Astrocyte (in vitro differentiated cells and primary cell): ENCODE measurements around the gene KANK4. TPM values are rescaled to one million over a fixed set of nuclear protein-coding genes. Genes with fewer than 3 reads are reported as not detected.

Experiments used
- DNase-seq: peaks from one replicate; pipeline ENCODE4 v3.0.0-alpha.2; 2010; ENCODE audit warnings: low read depth
- FAIRE-seq: peaks from 2 replicates; lab custom pipeline; 2011; peaks lifted over from hg19 to GRCh38; lab: Jason Lieb, UNC
- H2AFZ ChIP-seq: 2 replicates; pipeline ENCODE4 v1.6.0; 2012; ENCODE audit warnings: low read depth, low read length, inconsistent platforms
- H3K27ac ChIP-seq: 2 replicates; pipeline ENCODE4 v1.5.1; 2011; ENCODE audit warnings: low read depth, low read length, inconsistent platforms
- H3K27me3 ChIP-seq: 2 replicates; pipeline ENCODE4 v1.6.0; 2011; ENCODE audit warnings: low read length, inconsistent platforms; ENCODE audit not compliant: insufficient read depth
- H3K36me3 ChIP-seq: 2 replicates; pipeline ENCODE4 v1.5.1; 2011; ENCODE audit warnings: low read length, inconsistent platforms; ENCODE audit not compliant: insufficient read depth
- H3K4me1 ChIP-seq: 2 replicates; pipeline ENCODE4 v1.5.1; 2011; ENCODE audit warnings: low read length, inconsistent platforms; ENCODE audit not compliant: insufficient read depth
- H3K4me2 ChIP-seq: 2 replicates; pipeline ENCODE4 v1.6.0; 2012; ENCODE audit warnings: low read length, inconsistent platforms
- H3K4me3 ChIP-seq: 2 replicates; pipeline ENCODE4 v1.5.1; 2011; ENCODE audit warnings: low read depth, mild to moderate bottlenecking, low read length, inconsistent platforms; ENCODE audit not compliant: insufficient read depth
- H3K79me2 ChIP-seq: 2 replicates; pipeline ENCODE4 v1.6.0; 2012; ENCODE audit warnings: mild to moderate bottlenecking, low read length, inconsistent platforms; ENCODE audit not compliant: insufficient read depth
- H3K9ac ChIP-seq: 2 replicates; pipeline ENCODE4 v1.6.0; 2012; ENCODE audit warnings: mild to moderate bottlenecking, low read length, inconsistent platforms
- H3K9me3 ChIP-seq: 2 replicates; pipeline ENCODE4 v1.5.1; 2012; ENCODE audit warnings: low read depth, mild to moderate bottlenecking, low read length, inconsistent platforms; ENCODE audit not compliant: insufficient read depth
- H4K20me1 ChIP-seq: 2 replicates; pipeline ENCODE4 v1.6.0; 2012; ENCODE audit warnings: low read length, inconsistent platforms; ENCODE audit not compliant: insufficient read depth
- H3K27ac Mint-ChIP-seq: one replicate; pipeline ENCODE4 v1.8.0; 2021; ENCODE audit warnings: mild to moderate bottlenecking, mixed read lengths; ENCODE audit not compliant: unreplicated experiment
- H3K27me3 Mint-ChIP-seq: one replicate; pipeline ENCODE4 v1.8.0; 2021; ENCODE audit warnings: low read depth, mixed read lengths; ENCODE audit not compliant: unreplicated experiment
- H3K36me3 Mint-ChIP-seq: one replicate; pipeline ENCODE4 v1.8.0; 2021; ENCODE audit warnings: low read depth, mixed read lengths; ENCODE audit not compliant: unreplicated experiment
- H3K4me1 Mint-ChIP-seq: one replicate; pipeline ENCODE4 v1.8.0; 2021; ENCODE audit warnings: low read depth, mixed read lengths; ENCODE audit not compliant: unreplicated experiment
- H3K4me3 Mint-ChIP-seq: one replicate; pipeline ENCODE4 v1.8.0; 2021; ENCODE audit warnings: mild to moderate bottlenecking, moderate library complexity, mixed read lengths; ENCODE audit not compliant: unreplicated experiment
- H3K9me3 Mint-ChIP-seq: one replicate; pipeline ENCODE4 v1.8.0; 2021; ENCODE audit warnings: mild to moderate bottlenecking, mixed read lengths; ENCODE audit not compliant: unreplicated experiment
- CTCF ChIP-seq: IDR thresholded peaks from 2 replicates; pipeline ENCODE4 v1.5.1; 2011; ENCODE audit warnings: low read depth, mild to moderate bottlenecking, inconsistent platforms, low read length, moderate library complexity; ENCODE audit not compliant: insufficient read depth
- EZH2 ChIP-seq: IDR thresholded peaks from 2 replicates; pipeline ENCODE4 v1.6.1; 2012; ENCODE audit warnings: mild to moderate bottlenecking, low read length, inconsistent platforms; ENCODE audit not compliant: insufficient read depth
- total RNA-seq: library from RNA; stranded (reverse); gene quantifications from 2 replicates; pipeline ENCODE4 v1.2.1, GENCODE V29; 2021

The KANK4 gene
- total RNA-seq, 1 donor from 2014 or later: 8.5 TPM

- no peak overlapping the region for H3K27ac Mint-ChIP-seq
- peaks cover 10% of the 10 kb centered on the region for H3K36me3 Mint-ChIP-seq
- H4K20me1 ChIP-seq: no peaks in the 10 kb centered on the region
- TF ChIP-seq EZH2: no peak
- no peak for TF ChIP-seq CTCF
- H3K4me3 ChIP-seq: no peak overlapping the region
- H3K9me3 Mint-ChIP-seq: no peaks in the 10 kb centered on the region
- H3K79me2 ChIP-seq: no peaks in the 10 kb centered on the region
- H3K27me3 Mint-ChIP-seq: peaks cover 25% of the 10 kb centered on the region
- H3K36me3 ChIP-seq: no peaks in the 10 kb centered on the region
- DNase-seq (peak; percentile 55), FAIRE-seq (no peak)
- no peak overlapping the region for H3K27ac ChIP-seq
- H3K9ac ChIP-seq: no peak overlapping the region
- H3K27me3 ChIP-seq: peaks cover 41% of the 10 kb centered on the region
- H3K4me1 ChIP-seq: no peaks in the 10 kb centered on the region
- no peak overlapping the region for H2AFZ ChIP-seq
- no peaks in the 10 kb centered on the region for H3K9me3 ChIP-seq
- no peak overlapping the region for H3K4me3 Mint-ChIP-seq
- peaks cover 18% of the 10 kb centered on the region for H3K4me1 Mint-ChIP-seq
- no peak overlapping the region for H3K4me2 ChIP-seq
Observed at GRCh38 chr1:62311473-62311943, 7.7 kb downstream of the KANK4 start.

GRCh38 chr1:62309906-62310305, 9.3 kb downstream of the KANK4 start:
- no peak overlapping the region for H3K4me3 ChIP-seq
- Mint-ChIP-seq H3K4me1 (peaks cover 18% of the 10 kb centered on the region), H3K27ac (no peak overlapping the region), H3K4me3 (no peak overlapping the region), H3K36me3 (peaks cover 12% of the 10 kb centered on the region), H3K9me3 (peaks cover 2% of the 10 kb centered on the region), H3K27me3 (peaks cover 15% of the 10 kb centered on the region)
- H3K27me3 ChIP-seq: peaks cover 30% of the 10 kb centered on the region
- no peak for TF ChIP-seq CTCF
- no peak for TF ChIP-seq EZH2
- H2AFZ ChIP-seq: no peak overlapping the region
- FAIRE-seq: no peak
- no peaks in the 10 kb centered on the region for H4K20me1 ChIP-seq
- H3K9me3 ChIP-seq: no peaks in the 10 kb centered on the region
- H3K27ac ChIP-seq: no peak overlapping the region
- H3K9ac ChIP-seq: no peak overlapping the region
- no peaks in the 10 kb centered on the region for H3K36me3 ChIP-seq
- H3K4me2 ChIP-seq: no peak overlapping the region
- H3K79me2 ChIP-seq: no peaks in the 10 kb centered on the region
- DNase-seq: no peak
- no peaks in the 10 kb centered on the region for H3K4me1 ChIP-seq

- DNase-seq: no peak
- H3K9me3 ChIP-seq: no peaks in the 10 kb centered on the region
- H3K27ac Mint-ChIP-seq: no peak overlapping the region
- FAIRE-seq: no peak
- H3K9me3 Mint-ChIP-seq: peaks cover 2% of the 10 kb centered on the region
- no peaks in the 10 kb centered on the region for H3K4me1 ChIP-seq
- H3K27me3 Mint-ChIP-seq: peaks cover 15% of the 10 kb centered on the region
- no peaks in the 10 kb centered on the region for H4K20me1 ChIP-seq
- H3K4me2 ChIP-seq: no peak overlapping the region
- H3K27ac ChIP-seq: no peak overlapping the region
- no peak overlapping the region for H3K9ac ChIP-seq
- TF ChIP-seq CTCF (no peak), EZH2 (no peak)
- no peaks in the 10 kb centered on the region for H3K36me3 ChIP-seq
- peaks cover 27% of the 10 kb centered on the region for H3K27me3 ChIP-seq
- H2AFZ ChIP-seq: no peak overlapping the region
- H3K36me3 Mint-ChIP-seq: peaks cover 12% of the 10 kb centered on the region
- peaks cover 13% of the 10 kb centered on the region for H3K4me1 Mint-ChIP-seq
- H3K79me2 ChIP-seq: no peaks in the 10 kb centered on the region
- no peak overlapping the region for H3K4me3 ChIP-seq
- no peak overlapping the region for H3K4me3 Mint-ChIP-seq
Observed at GRCh38 chr1:62308606-62309005, 10.6 kb downstream of the KANK4 start.
